ELR (cell line): ENCODE results near the gene EXOC1L.

ENCODE experiments used
- DNase-seq: peaks from one replicate; pipeline ENCODE4 v3.0.0-alpha.2; 2015; ENCODE audit warnings: low read depth

The EXOC1L gene

DNA sequence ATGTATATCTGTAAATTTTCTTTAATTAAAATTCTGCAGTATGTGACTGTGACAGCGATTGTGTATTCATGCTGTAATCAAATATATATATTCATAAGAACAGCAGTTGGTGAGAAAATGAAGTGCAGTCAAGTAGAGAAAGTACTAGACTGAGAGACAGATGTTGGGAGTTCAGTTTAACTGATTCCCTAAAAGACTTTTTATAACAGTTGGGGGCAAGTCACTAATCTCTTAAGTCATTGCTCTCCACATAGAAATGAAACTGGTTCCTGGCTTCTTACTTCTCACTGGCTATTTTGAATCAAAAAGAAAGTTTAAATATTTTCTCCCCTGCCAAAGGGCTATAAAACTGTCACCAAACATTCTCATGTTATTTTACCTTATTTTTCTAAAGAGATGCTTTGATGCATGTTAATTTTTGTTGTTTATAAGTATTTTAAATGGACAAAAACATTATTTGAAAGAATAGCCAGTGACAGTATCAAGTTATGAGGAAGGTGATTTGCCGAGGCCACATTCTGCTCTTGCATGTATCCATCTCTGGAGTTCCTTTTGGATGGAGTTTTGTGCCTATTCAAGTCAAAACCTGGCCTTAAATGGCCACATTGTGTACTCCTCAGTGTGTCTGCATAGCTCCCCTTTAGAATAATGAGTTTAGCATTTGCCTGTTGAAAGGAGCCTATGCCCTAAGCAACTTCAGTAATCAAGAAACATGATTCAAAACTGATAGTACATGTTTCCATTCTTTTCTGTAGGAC lies 64.7 kb downstream of the EXOC1L start:
- DNase-seq = no peak

DNA sequence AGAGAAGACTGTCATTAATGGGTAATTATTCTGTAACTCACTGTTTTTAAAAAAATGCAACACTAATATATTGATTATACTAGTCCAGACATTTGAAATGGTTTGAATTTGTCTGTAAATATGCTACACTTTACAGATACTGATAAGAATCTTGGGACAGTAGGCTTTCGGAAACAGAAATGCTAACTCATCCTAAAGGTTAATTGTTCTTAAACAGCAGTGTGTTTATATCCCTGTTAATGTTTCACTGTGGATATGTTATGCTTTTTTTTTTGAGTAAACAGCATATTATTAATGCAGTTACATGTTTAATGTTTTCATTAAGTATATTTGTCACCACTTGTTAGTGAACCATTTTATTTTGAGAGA lies 65.2 kb downstream of the EXOC1L start:
- DNase-seq = no peak
